IPS-18a (cell line): ENCODE results near the gene MEPE.

Source experiments
- H3K27ac ChIP-seq: one replicate; pipeline ENCODE4 v1.5.1; 2013; ENCODE audit warnings: low read length
- H3K27me3 ChIP-seq: one replicate; pipeline ENCODE4 v1.6.1; 2013; ENCODE audit warnings: mild to moderate bottlenecking, low read length; ENCODE audit not compliant: control insufficient read depth, insufficient read depth
- H3K36me3 ChIP-seq: one replicate; pipeline ENCODE4 v1.6.1; 2013; ENCODE audit warnings: low read depth, low read length; ENCODE audit not compliant: control insufficient read depth
- H3K4me1 ChIP-seq: one replicate; pipeline ENCODE4 v1.6.1; 2013; ENCODE audit warnings: low read depth, low read length; ENCODE audit not compliant: control insufficient read depth
- H3K4me3 ChIP-seq: one replicate; pipeline ENCODE4 v1.5.1; 2013; ENCODE audit warnings: low read length
- H3K9ac ChIP-seq: one replicate; pipeline ENCODE4 v1.6.1; 2013; ENCODE audit warnings: mild to moderate bottlenecking, low read length, moderate library complexity
- H3K9me3 ChIP-seq: one replicate; pipeline ENCODE4 v1.6.1; 2013; ENCODE audit warnings: low read depth, low read length; ENCODE audit not compliant: control insufficient read depth

MEPE gene

DNA sequence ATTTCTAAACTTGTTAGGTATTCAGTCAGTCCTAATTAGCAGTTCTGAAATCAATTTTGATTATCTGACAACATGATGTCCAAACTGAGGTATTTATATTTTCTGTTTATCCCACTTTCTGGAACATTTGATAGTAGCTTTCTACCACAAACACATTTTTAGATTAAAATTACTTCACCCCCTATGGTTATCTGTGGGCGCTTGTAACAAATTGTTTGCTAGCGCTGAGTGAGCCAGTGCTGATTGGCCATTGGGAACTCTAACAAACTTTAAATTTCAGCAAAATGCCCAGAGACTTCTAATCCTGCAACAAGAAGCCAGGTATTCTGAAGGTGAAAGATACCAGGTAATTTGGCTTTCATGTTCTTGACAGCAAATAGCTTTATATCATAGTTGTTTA lies at the start of gene MEPE:
TSS of gene MEPE (plus strand) at position 301 of the 400 bp plus-strand sequence. CDS start 1,746 bp downstream, outside the sequence.
- no peak within 1 kb of the TSS for H3K4me3 ChIP-seq
- no peaks in the 10 kb centered on the region for H3K36me3 ChIP-seq
- no peaks in the 10 kb centered on the region for H3K27me3 ChIP-seq

GRCh38 chr4:87783781-87784180 lies 49.0 kb upstream of the MEPE start:
- H3K4me1 ChIP-seq = no peaks in the 10 kb centered on the region
- H3K9ac ChIP-seq = no peak overlapping the region
- no peaks in the 10 kb centered on the region for H3K36me3 ChIP-seq
- no peak overlapping the region for H3K4me3 ChIP-seq
- no peaks in the 10 kb centered on the region for H3K27me3 ChIP-seq
- no peak overlapping the region for H3K27ac ChIP-seq
- no peaks in the 10 kb centered on the region for H3K9me3 ChIP-seq

More for the DNA sequence above, at the start of gene MEPE:
- H3K27ac ChIP-seq = no peak within 1 kb of the TSS
- no peaks in the 10 kb centered on the region for H3K9me3 ChIP-seq
- no peaks in the 10 kb centered on the region for H3K4me1 ChIP-seq
- H3K9ac ChIP-seq = no peak within 1 kb of the TSS

DNA sequence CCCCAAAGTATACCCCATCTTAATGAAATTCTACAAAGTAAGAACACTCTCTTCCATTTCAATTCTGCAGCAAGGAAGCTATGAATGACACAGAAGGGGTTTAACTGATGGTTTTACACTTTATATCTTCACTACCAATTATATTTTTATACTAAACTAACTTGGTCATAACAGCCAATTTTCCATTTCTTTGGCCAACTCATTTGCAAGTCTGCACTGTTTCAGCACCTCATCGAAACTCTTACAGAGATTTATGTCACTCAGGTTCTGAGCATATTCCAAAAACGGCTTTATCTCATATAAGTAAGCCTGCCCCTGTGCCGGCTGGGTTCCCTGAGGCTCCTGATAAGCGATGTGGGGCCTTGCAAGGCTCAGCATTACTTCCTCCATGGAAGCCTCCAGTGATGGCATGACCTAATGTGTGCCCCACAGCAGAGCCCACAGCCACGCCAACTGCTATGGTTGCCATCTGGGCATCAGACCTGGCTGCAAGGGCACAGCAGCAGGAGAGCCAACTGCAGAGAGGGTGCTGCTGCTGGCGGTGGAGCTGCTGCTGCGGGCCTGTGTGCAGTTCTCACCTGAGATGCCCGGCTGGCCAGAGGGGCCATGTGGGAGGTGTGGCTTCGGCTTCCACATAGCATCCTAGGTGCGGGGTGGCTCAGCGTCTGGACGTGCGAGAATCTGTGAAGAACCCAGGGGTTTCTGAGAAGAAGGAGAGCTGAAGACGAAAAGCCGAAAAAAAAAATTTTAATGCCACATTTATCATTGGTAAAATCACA lies 46.8 kb upstream of the MEPE start:
- H3K36me3 ChIP-seq = no peaks in the 10 kb centered on the region
- no peak overlapping the region for H3K4me3 ChIP-seq
- no peaks in the 10 kb centered on the region for H3K9me3 ChIP-seq
- H3K27me3 ChIP-seq = no peaks in the 10 kb centered on the region
- H3K9ac ChIP-seq = no peak overlapping the region
- H3K4me1 ChIP-seq = no peaks in the 10 kb centered on the region
- H3K27ac ChIP-seq = no peak overlapping the region

DNA sequence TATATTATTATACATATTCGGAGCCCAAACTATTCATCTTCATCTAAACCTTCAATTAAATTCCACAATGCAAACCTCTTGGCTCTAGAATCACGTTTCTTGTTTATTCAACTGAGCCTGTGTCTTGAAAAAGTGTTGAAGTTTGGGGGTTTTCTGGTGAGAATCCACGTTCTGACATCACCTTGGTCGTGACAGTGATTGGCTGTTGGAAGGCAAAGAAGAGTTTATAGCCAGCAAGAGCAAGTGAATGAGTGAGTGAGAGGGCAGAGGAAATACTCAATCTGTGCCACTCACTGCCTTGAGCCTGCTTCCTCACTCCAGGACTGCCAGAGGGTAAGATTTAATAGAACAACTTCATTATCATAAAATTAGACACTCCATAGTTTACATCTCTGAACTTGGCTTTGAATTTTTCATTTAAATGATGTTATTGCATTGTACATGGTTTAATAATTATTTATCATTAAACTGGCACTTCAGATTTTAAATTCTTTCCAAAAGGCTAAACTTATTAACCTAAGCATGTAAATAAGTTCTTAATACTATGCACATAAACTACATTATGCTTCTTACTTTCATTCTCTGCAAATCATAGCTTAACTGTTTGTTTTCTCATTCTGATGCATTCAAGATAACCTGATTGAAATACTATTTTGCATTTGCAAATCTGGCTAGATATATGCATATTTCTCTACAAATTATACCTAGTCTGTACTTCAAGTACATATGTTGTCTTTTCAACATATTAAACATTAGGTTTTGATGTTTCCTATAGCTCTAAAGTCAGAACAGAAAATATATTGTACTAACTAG lies 33.3 kb upstream of the MEPE start, which contains the start of gene IBSP:
TSS of gene IBSP (plus strand) at position 254 of the 813 bp plus-strand sequence. CDS start 2,808 bp downstream, outside the sequence.
- H3K27me3 ChIP-seq = no peaks in the 10 kb centered on the region
- H3K9me3 ChIP-seq = no peaks in the 10 kb centered on the region

GRCh38 chr4:87802858-87803257 lies 29.9 kb upstream of the MEPE start:
- no peaks in the 10 kb centered on the region for H3K36me3 ChIP-seq
- no peak overlapping the region for H3K9ac ChIP-seq
- no peaks in the 10 kb centered on the region for H3K4me1 ChIP-seq
- H3K27me3 ChIP-seq = no peaks in the 10 kb centered on the region
- no peak overlapping the region for H3K27ac ChIP-seq
- no peak overlapping the region for H3K4me3 ChIP-seq
- H3K9me3 ChIP-seq = no peaks in the 10 kb centered on the region

More for the DNA sequence above, 33.3 kb upstream of the MEPE start, which contains the start of gene IBSP:
- Histone ChIP-seq H3K9ac (no peak within 1 kb of the TSS), H3K4me1 (no peaks in the 10 kb centered on the region), H3K36me3 (no peaks in the 10 kb centered on the region), H3K4me3 (no peak within 1 kb of the TSS), H3K27ac (no peak within 1 kb of the TSS)

GRCh38 chr4:87803421-87803820 lies 29.3 kb upstream of the MEPE start:
- no peaks in the 10 kb centered on the region for H3K4me1 ChIP-seq
- H3K27me3 ChIP-seq = no peaks in the 10 kb centered on the region
- no peaks in the 10 kb centered on the region for H3K9me3 ChIP-seq
- H3K4me3 ChIP-seq = no peak overlapping the region
- no peak overlapping the region for H3K9ac ChIP-seq
- H3K27ac ChIP-seq = no peak overlapping the region
- no peaks in the 10 kb centered on the region for H3K36me3 ChIP-seq

- Histone ChIP-seq H3K4me3 (no peak overlapping the region), H3K4me1 (no peaks in the 10 kb centered on the region), H3K27me3 (no peaks in the 10 kb centered on the region), H3K9ac (no peak overlapping the region), H3K27ac (no peak overlapping the region), H3K9me3 (no peaks in the 10 kb centered on the region), H3K36me3 (no peaks in the 10 kb centered on the region)
Observed at GRCh38 chr4:87804871-87805270, 27.9 kb upstream of the MEPE start.

- Histone ChIP-seq H3K9me3 (no peaks in the 10 kb centered on the region), H3K4me1 (no peaks in the 10 kb centered on the region), H3K4me3 (no peak overlapping the region), H3K9ac (no peak overlapping the region), H3K27ac (no peak overlapping the region), H3K36me3 (no peaks in the 10 kb centered on the region), H3K27me3 (no peaks in the 10 kb centered on the region)
Observed at GRCh38 chr4:87805971-87806370, 26.8 kb upstream of the MEPE start.

- no peaks in the 10 kb centered on the region for H3K9me3 ChIP-seq
- no peaks in the 10 kb centered on the region for H3K27me3 ChIP-seq
- no peak overlapping the region for H3K27ac ChIP-seq
Observed at GRCh38 chr4:87806520-87806919, 26.2 kb upstream of the MEPE start.

DNA sequence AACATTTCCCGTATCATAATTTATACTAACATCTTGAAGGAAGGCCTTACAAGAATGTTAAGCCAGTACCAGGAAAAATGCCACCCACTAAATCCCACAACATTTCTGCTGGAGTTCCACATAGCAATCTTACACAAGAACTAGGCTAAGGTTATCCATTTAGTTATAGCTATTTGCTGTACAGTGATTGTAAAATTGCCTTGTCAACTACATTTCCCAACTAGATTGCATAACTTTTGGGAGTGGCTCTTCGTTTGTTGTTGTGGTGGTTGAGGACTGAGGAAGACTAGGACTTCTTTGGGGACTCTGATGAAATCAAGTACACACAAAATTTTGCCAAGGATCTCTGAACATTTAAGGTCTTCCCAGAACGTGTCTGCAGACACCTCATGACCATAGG lies 25.4 kb upstream of the MEPE start:
- no peaks in the 10 kb centered on the region for H3K9me3 ChIP-seq
- no peaks in the 10 kb centered on the region for H3K36me3 ChIP-seq
- H3K9ac ChIP-seq = no peak overlapping the region
- no peak overlapping the region for H3K27ac ChIP-seq
- no peak overlapping the region for H3K4me3 ChIP-seq
- H3K4me1 ChIP-seq = no peaks in the 10 kb centered on the region
- H3K27me3 ChIP-seq = no peaks in the 10 kb centered on the region

More at GRCh38 chr4:87806520-87806919, 26.2 kb upstream of the MEPE start:
- no peak overlapping the region for H3K9ac ChIP-seq
- no peak overlapping the region for H3K4me3 ChIP-seq
- H3K4me1 ChIP-seq = no peaks in the 10 kb centered on the region
- no peaks in the 10 kb centered on the region for H3K36me3 ChIP-seq

DNA sequence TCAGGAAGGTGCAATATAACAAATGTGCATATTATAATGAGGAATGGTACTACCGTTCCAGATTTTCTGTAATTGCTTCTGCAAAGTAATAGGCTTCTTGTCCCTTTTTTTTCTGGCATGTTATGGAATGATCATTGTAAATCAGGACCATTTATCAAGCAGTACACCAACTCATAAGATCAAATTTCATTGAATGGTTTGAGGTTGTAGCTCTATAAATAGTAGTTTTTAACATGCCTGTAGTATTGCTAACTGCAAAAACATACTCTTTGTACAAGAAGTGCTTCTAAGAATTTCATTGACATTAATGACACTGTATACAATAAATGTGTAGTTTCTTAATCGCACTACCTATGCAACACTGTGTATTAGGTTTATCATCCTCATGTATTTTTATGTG lies 20.8 kb upstream of the MEPE start:
- no peak overlapping the region for H3K27ac ChIP-seq
- no peak overlapping the region for H3K4me3 ChIP-seq
- no peaks in the 10 kb centered on the region for H3K4me1 ChIP-seq
- H3K9me3 ChIP-seq = no peaks in the 10 kb centered on the region
- H3K27me3 ChIP-seq = no peaks in the 10 kb centered on the region
- H3K9ac ChIP-seq = no peak overlapping the region
- H3K36me3 ChIP-seq = no peaks in the 10 kb centered on the region
